Measurements from ENCODE around the gene CLDN4.

The CLDN4 gene

DNA sequence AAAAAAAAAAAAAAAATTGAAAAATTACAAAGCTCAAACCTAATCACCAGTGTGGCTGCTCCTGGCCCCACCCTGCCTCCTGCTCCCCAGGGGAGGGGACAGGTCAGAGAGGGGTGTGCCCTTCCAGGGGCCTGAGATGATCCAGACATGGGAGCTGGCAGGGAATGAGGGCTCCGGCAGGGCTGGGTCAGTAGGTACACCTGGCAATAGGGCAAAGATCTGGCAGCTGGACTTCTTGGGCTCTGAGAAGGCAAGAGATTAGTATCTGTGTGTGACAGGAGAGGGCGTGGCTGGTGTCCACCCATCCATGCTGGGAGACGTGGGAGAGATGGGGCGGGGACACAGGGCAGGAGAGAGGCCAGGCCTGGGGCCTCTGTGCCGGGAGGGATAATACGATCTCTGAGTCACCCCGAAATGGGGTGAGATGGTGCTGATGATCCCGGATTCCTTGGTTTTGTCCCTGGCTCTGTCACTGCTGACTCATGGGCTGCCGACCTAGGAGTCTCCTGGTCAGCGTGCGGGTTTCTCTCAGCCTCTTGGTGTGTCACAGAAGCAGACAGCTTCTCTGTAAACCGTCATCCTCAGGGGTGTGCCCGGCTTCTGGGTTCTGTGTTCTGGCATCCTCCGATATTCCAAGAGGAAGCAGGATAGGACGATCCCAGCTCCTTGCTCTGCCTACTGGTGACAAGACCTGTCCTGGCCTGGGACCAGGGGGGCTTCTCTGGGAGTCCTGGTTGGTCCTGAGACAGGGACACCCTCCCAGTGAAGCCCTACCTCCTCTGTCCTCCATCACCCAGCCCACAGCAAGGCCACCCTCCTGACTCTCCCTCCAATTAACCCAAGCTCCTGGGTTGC is 8.2 kb upstream of the CLDN4 start:
- Histone ChIP-seq H4K20me1 (ENCODE audit: insufficient read depth, low read length, poor library complexity, severe bottlenecking) (no peaks in the 10 kb centered on the region), H3K27me3 (ENCODE audit: insufficient read depth, low read length, poor library complexity, severe bottlenecking) (no peaks in the 10 kb centered on the region), H3K4me3 (ENCODE audit: low read length, poor library complexity, severe bottlenecking) (no peak overlapping the region), H2AFZ (ENCODE audit: low read length) (no peak overlapping the region), H3F3A (ENCODE audit: low read depth) (no peaks in the 10 kb centered on the region; the same call in 1 of the 2 replicates), H3K4me1 (ENCODE audit: insufficient read depth, low read length, poor library complexity, severe bottlenecking) (peaks cover 11% of the 10 kb centered on the region), H3K9me2 (replicated peaks; ENCODE audit: low read depth, low read length) (no peaks in the 10 kb centered on the region), H3K9me3 (ENCODE audit: insufficient read depth, low read depth, low read length) (no peaks in the 10 kb centered on the region), H3K4me2 (ENCODE audit: low read depth, low read length, poor library complexity, severe bottlenecking) (no peak overlapping the region), H3K79me2 (ENCODE audit: insufficient read depth, low read length) (no peaks in the 10 kb centered on the region), H3K9ac (ENCODE audit: low read depth, low read length, poor library complexity, severe bottlenecking) (no peak overlapping the region), H3K36me3 (ENCODE audit: insufficient read depth, low read length) (no peaks in the 10 kb centered on the region)
- TF ChIP-seq EZH2phosphoT487 (IDR thresholded peaks at IDR 0.05; ENCODE audit: borderline replicate concordance) = no peak
- no peak for TF ChIP-seq CTCF (conservative IDR thresholded peaks at IDR 0.05; ENCODE audit: low read length)

- no peak overlapping the region for H3K4me2 ChIP-seq (ENCODE audit: low read depth, low read length, poor library complexity, severe bottlenecking)
- no peaks in the 10 kb centered on the region for H3K27me3 ChIP-seq (ENCODE audit: insufficient read depth, low read length, poor library complexity, severe bottlenecking)
- no peaks in the 10 kb centered on the region; the same call in 1 of the 2 replicates for H3F3A ChIP-seq (ENCODE audit: low read depth)
- no peak overlapping the region for H3K9ac ChIP-seq (ENCODE audit: low read depth, low read length, poor library complexity, severe bottlenecking)
- no peaks in the 10 kb centered on the region for H3K79me2 ChIP-seq (ENCODE audit: insufficient read depth, low read length)
- no peaks in the 10 kb centered on the region for H4K20me1 ChIP-seq (ENCODE audit: insufficient read depth, low read length, poor library complexity, severe bottlenecking)
- H3K9me3 ChIP-seq (ENCODE audit: insufficient read depth, low read depth, low read length) = no peaks in the 10 kb centered on the region
- H2AFZ ChIP-seq (ENCODE audit: low read length) = no peak overlapping the region
- TF ChIP-seq EZH2phosphoT487 (IDR thresholded peaks at IDR 0.05; ENCODE audit: borderline replicate concordance) (no peak), CTCF (conservative IDR thresholded peaks at IDR 0.05; ENCODE audit: low read length) (no peak)
- peaks cover 16% of the 10 kb centered on the region for H3K4me1 ChIP-seq (ENCODE audit: insufficient read depth, low read length, poor library complexity, severe bottlenecking)
- no peaks in the 10 kb centered on the region for H3K9me2 ChIP-seq (replicated peaks; ENCODE audit: low read depth, low read length)
- no peak overlapping the region for H3K4me3 ChIP-seq (ENCODE audit: low read length, poor library complexity, severe bottlenecking)
- no peaks in the 10 kb centered on the region for H3K36me3 ChIP-seq (ENCODE audit: insufficient read depth, low read length)
Measured at GRCh38 chr7:73823257-73823656, 7.5 kb upstream of the CLDN4 start.

GRCh38 chr7:73823873-73824592 is 6.8 kb upstream of the CLDN4 start:
- Histone ChIP-seq H3K27me3 (ENCODE audit: insufficient read depth, low read length, poor library complexity, severe bottlenecking) (no peaks in the 10 kb centered on the region), H3K79me2 (ENCODE audit: insufficient read depth, low read length) (no peaks in the 10 kb centered on the region), H3K36me3 (ENCODE audit: insufficient read depth, low read length) (no peaks in the 10 kb centered on the region), H3K4me3 (ENCODE audit: low read length, poor library complexity, severe bottlenecking) (no peak overlapping the region), H3K4me2 (ENCODE audit: low read depth, low read length, poor library complexity, severe bottlenecking) (no peak overlapping the region), H3K9ac (ENCODE audit: low read depth, low read length, poor library complexity, severe bottlenecking) (no peak overlapping the region), H3F3A (ENCODE audit: low read depth) (no peaks in the 10 kb centered on the region; the same call in 1 of the 2 replicates), H4K20me1 (ENCODE audit: insufficient read depth, low read length, poor library complexity, severe bottlenecking) (no peaks in the 10 kb centered on the region), H3K9me3 (ENCODE audit: insufficient read depth, low read depth, low read length) (no peaks in the 10 kb centered on the region), H3K4me1 (ENCODE audit: insufficient read depth, low read length, poor library complexity, severe bottlenecking) (peaks cover 23% of the 10 kb centered on the region), H3K9me2 (replicated peaks; ENCODE audit: low read depth, low read length) (no peaks in the 10 kb centered on the region), H2AFZ (ENCODE audit: low read length) (no peak overlapping the region)
- no peak for TF ChIP-seq CTCF (conservative IDR thresholded peaks at IDR 0.05; ENCODE audit: low read length)
- no peak for TF ChIP-seq EZH2phosphoT487 (IDR thresholded peaks at IDR 0.05; ENCODE audit: borderline replicate concordance)
